ENCODE data around the gene LILRA5. TPM values are rescaled to one million over a fixed set of nuclear protein-coding genes. Genes with fewer than 3 reads are reported as not detected.
"Not testable (repeated sequence)": the region's sequence is repeated elsewhere in the genome, so short reads cannot be mapped to it uniquely, and the experiment has no call there.

Gene LILRA5
- 1.1 TPM for total RNA-seq

- DNase-seq (ENCODE audit: low spot score): no peak
Measured at GRCh38 chr19:54312436-54313377, at the start of gene LILRA5. Gene LILRA5 (minus strand): TSS chr19:54313166. CDS start chr19:54313019, 147 bp downstream.

DNA sequence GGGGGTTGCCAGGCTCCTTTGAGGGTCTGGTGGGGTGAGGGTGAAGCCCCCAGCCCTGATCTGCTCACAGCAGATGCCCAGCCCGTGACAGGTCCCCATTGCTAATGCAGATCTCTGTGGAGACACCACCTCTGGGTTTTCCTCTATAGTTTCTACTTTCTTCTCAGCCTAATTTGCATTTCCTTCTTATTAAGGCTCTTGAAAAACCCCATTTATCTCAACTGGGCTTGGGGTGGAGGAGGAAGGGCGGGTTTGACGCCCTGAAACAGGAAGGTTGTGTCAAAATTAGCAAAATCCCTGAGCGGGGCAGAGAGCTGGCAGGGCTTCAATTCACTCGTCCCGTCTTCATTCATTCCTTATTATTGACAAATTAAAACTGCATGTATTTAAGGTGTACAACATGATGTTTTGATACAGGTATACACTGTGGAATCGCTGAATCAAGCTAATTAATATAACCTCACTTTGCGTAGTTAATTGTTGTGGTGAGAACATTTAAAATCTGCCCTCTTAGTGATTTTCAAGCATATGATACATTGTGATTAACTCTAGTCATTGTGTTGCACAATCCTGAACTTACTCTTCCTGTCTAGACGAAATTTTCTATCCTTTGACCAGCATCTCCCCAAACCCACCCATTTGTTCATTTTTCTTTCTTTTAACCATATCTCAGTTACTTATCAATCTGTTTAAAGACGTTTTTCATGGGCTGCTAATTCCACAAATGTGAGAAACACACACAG lies 48.9 kb upstream of the LILRA5 start:
- not testable (repeated sequence) for DNase-seq (ENCODE audit: low spot score)

GRCh38 chr19:54359149-54359820 lies 46.3 kb upstream of the LILRA5 start:
- not testable (repeated sequence) for DNase-seq (ENCODE audit: low spot score)

GRCh38 chr19:54357381-54357780 lies 44.4 kb upstream of the LILRA5 start:
- DNase-seq (ENCODE audit: low spot score): no peak

- DNase-seq (ENCODE audit: low spot score): no peak
Measured at GRCh38 chr19:54356444-54357056, 43.6 kb upstream of the LILRA5 start.

DNA sequence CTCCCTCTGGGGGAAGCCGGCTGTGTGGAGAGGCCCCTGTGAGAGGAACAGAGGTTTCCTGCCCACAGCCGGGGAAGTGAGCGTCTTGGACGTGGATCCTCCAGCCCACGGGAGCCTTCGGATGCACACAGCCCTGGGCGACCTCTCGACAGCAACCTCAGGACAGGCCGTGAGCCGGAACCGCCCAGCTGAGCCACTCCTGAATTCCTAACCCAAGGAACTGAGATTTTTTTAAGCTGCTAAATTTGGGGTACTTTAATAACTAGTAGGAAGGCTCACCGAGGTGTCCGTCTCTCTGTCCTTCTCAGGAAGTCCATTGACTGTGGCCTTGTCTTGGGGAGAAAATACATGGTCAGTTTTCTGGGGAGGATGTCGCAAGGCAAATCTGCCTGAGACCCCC lies 42.7 kb upstream of the LILRA5 start:
- DNase-seq (ENCODE audit: low spot score): no peak

DNA sequence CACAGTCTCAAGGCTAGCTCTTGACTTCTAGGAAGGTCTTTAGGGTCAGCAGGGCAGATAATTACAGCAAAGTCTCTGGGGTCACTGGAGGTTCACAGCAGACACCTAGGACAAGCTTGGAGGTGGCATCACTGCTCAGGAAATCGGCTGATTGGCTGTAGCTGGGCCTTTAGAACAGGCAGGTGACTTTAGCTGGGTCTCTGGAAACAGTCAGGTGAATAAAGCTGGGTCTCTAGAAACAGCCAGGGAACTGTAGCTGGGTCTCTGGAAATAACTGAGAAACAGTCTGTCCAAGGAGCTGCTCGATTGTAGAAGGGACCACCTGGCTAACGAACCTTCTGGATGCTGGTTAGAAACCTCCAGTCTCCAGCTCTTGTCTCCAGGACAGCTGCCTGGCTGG lies 41.8 kb upstream of the LILRA5 start:
- DNase-seq (ENCODE audit: low spot score): no peak

DNA sequence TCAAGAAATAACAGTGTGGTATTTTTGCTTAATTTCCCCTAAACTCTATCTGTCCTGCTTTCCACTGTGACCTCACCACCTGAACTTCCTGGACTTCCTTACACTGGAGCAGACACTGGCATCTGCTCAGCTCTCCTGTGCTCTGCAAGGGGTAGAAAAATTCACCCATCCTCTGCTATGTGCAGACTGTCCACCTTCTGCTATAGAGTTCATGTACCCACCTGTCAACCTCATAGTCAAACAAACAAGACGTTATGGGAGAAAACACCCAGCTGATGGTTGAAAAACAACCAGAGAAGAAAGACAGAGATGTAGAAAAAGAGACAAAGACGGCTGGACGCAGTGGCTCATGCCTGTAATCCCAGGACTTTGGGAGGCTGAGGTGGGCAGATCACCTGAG lies 39.6 kb upstream of the LILRA5 start:
- no peak for DNase-seq (ENCODE audit: low spot score)

- DNase-seq (ENCODE audit: low spot score): no peak
Measured at GRCh38 chr19:54352041-54352440, 39.1 kb upstream of the LILRA5 start.

DNA sequence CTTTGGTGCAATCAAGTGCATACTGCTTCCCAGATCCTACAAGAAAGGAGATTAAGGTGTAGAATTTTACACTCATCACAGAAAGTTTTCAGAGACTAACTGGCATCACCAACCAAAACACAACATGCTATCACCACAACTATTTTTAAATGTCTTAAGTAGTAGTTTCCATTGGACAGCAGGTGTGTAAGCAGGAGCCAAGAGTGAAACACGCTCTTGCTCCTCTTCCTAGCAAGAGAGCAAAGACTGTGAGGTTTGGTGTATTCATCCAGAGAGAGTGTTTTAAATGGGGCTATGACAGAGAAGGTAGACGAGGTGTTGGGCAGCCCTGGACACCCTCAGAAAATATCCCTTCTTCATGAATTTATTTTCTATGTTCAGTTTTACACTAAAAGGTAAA lies 38.5 kb upstream of the LILRA5 start:
- DNase-seq (ENCODE audit: low spot score): no peak

DNA sequence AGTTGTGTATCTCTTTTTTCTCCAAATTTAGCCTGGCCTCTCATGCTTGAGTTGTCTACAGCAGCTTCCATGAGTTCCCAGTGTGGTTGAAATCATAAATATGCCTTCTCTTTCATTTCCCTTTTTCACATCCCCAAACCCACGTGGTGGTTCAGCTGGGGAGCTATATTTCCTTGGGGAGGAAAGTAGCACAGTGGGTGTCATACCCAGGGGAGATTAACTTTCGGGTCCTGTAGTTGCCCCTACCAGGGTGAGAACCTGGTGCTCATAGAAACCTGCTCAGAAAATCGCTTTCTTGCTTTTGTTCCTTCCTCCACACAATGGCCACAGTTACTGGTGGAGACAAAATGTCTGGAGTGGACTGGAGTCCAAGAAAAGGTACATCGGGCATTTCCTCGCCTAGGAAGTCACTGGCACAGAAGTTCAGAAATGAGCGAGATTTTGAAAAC lies 33.0 kb upstream of the LILRA5 start:
- no peak for DNase-seq (ENCODE audit: low spot score)

DNA sequence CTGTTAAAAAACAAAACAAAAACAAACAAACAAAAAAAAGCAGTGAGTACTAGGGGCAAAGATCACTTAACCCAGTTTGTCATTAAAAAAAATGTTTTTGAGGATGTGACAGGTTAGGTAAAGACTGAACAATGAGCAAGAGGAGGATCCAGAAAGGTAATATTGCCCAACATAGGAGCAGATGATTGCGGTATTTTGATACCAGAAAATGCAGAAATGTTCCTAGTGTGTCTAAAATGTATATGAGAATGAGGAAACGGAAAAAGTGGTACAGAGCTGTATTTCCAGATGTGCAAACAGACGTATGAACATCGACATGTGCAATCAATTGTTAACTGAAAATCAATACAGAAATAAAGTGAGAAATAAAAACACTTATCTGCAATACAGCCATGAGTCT lies 30.9 kb upstream of the LILRA5 start:
- DNase-seq (ENCODE audit: low spot score): no peak

DNA sequence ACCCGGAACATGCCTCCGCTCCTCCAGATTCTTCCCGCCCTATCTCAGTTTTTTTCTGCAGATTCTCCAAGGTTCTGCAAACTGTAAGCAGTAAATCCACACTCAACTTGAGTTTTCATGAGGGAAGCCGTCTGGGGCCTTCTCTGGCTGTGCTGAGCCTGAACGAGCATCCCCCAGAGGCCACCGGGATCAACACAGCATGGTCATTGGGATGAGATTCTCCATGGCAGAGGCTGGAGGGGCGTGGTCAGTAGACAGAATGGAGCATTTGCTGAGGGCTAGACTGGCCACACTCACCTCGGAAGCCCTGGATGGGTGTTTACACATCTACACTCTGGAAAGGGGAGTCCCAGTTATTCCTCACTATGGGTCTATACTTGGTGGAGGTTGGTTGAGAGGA lies 28.3 kb upstream of the LILRA5 start:
- no peak for DNase-seq (ENCODE audit: low spot score)

- DNase-seq (ENCODE audit: low spot score): no peak
Measured at GRCh38 chr19:54339646-54340358, 26.8 kb upstream of the LILRA5 start.

DNA sequence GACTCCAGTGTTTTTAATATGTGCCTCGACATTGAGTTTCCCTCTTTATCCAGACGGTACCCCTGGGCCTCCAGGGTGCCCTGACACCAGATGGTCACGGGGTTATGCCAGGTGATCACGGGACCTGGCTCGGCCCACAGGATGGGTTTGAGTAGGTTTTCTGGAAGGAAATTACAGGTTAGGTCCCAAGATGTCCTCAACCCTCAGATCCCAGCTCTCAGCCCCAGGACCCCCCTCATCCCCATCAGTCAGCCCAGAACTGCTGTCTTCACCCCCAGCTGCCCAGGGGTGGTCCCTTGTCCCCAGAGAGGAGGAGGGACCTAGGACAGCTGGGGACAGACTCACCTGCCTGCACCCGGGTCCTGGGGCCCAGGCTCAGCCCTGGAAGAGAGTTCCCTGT lies 25.6 kb upstream of the LILRA5 start:
- no peak for DNase-seq (ENCODE audit: low spot score)

- DNase-seq (ENCODE audit: low spot score): no peak
Measured at GRCh38 chr19:54337858-54338230, 24.9 kb upstream of the LILRA5 start.

DNA sequence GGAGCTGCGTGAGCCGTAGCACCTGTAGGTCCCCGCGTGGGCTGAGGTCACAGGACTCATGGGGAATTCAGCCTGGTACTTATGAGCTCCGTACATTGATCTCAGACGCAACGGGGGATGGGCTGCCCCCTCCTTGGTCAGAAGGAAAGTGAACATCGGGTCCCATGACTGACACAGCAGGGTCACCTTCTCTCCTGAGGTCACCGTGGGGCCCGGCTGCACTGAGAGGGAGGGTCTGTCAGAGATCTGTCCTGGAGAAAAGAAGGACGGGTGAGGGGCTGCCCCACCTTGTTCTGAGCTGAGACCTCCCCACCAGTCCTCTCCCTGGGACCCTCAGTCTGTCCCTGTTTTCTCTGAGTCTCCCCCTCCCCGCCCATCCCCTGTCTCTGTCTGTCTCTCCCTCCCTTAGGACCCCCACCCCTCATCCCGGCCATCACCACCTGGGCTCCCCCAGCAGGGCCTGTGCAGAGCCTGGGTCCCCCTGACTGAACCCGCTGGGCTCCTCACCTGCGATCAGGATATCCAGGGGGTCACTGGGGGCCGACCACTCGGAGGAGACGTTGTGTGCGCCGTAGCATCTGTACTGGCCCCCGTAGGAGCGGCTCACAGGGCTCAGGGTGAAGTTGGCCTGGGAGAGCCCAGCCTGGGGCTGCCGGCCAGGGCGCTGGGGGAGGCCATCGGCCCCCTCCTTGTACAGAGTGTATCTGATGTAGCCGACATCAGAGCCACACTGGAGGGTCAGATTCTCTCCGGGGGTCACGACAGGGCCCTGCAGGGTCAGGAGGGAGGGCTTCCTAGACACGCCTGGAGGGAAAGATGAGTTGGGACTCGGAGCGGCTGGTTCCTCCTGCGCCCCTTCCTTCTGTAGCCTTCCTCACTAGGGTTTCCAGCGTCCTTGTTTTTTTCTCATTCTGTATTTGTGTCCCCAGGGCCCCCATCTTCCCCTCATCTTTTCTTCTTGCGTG lies 24.2 kb upstream of the LILRA5 start:
- DNase-seq (ENCODE audit: low spot score): no peak

GRCh38 chr19:54335979-54336892 lies 23.3 kb upstream of the LILRA5 start:
- DNase-seq (ENCODE audit: low spot score): no peak

DNA sequence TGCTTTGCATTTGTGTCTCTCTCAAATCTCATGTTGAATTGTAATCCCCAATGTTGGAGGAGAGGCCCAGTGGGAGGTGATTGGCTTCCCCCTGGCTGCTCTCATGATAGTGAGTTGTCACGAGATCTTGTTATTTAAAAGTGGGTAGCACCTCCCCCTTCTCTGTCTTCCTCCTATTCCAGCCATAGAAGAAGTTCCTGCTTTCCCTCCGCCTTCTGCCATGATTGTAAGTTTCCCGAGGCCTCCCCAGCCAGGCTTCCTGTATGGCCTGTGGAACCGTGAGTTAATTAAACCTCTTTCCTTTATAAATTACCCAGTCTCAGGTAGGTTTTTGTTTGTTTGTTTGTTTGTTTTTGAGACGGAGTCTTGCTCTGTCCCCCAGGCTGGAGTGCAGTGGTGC lies 22.2 kb upstream of the LILRA5 start:
- no peak for DNase-seq (ENCODE audit: low spot score)

Measured in mucosa of gallbladder (tissue), 1 donor.